NK-92 treated with Interleukin-12 subunit alpha and Interleukin-12 subunit beta, amount 100 ng/mL, for 24 hours (cell line): Measurements from ENCODE around the gene TNFAIP3.
A peak's percentile ranks its signal among the peaks of the same experiment; 100 is the strongest.

Experiments used
- DNase-seq: peaks from one replicate; lab custom pipeline; 2025; lab: John Stamatoyannopoulos, UW

TNFAIP3 gene

GRCh38 chr6:137903274-137903932, 36.3 kb downstream of the TNFAIP3 start:
- DNase-seq: no peak

GRCh38 chr6:137903933-137904821, 37.1 kb downstream of the TNFAIP3 start:
- peak; percentile 35 for DNase-seq

- DNase-seq: peak; percentile 68
Measured at GRCh38 chr6:137904822-137905617, 38.0 kb downstream of the TNFAIP3 start.

GRCh38 chr6:137906020-137906472, 39.0 kb downstream of the TNFAIP3 start:
- DNase-seq: no peak

- no peak for DNase-seq
Measured at GRCh38 chr6:137907170-137907569, 40.1 kb downstream of the TNFAIP3 start.

- no peak for DNase-seq
Measured at GRCh38 chr6:137909533-137909932, 42.5 kb downstream of the TNFAIP3 start.

- DNase-seq: no peak
Measured at GRCh38 chr6:137910424-137910834, 43.4 kb downstream of the TNFAIP3 start.

GRCh38 chr6:137910843-137911456, 43.9 kb downstream of the TNFAIP3 start:
- no peak for DNase-seq

- DNase-seq: no peak
Measured at GRCh38 chr6:137911675-137912191, 44.7 kb downstream of the TNFAIP3 start.

GRCh38 chr6:137912813-137913212, 45.8 kb downstream of the TNFAIP3 start:
- no peak for DNase-seq

GRCh38 chr6:137913434-137913833, 46.4 kb downstream of the TNFAIP3 start:
- no peak for DNase-seq

- DNase-seq: no peak
Measured at GRCh38 chr6:137913996-137914529, 47.0 kb downstream of the TNFAIP3 start.

GRCh38 chr6:137914530-137915193, 47.6 kb downstream of the TNFAIP3 start:
- DNase-seq: no peak

- no peak for DNase-seq
Measured at GRCh38 chr6:137915790-137916189, 48.7 kb downstream of the TNFAIP3 start.

- DNase-seq: no peak
Measured at GRCh38 chr6:137917551-137918325, 50.7 kb downstream of the TNFAIP3 start.

GRCh38 chr6:137919502-137919823, 52.4 kb downstream of the TNFAIP3 start:
- no peak for DNase-seq

GRCh38 chr6:137919837-137920730, 53.0 kb downstream of the TNFAIP3 start:
- DNase-seq: no peak

GRCh38 chr6:137921823-137922222, 54.8 kb downstream of the TNFAIP3 start:
- no peak for DNase-seq
